Measurements from ENCODE around the gene ACIN1.

Gene ACIN1

DNA sequence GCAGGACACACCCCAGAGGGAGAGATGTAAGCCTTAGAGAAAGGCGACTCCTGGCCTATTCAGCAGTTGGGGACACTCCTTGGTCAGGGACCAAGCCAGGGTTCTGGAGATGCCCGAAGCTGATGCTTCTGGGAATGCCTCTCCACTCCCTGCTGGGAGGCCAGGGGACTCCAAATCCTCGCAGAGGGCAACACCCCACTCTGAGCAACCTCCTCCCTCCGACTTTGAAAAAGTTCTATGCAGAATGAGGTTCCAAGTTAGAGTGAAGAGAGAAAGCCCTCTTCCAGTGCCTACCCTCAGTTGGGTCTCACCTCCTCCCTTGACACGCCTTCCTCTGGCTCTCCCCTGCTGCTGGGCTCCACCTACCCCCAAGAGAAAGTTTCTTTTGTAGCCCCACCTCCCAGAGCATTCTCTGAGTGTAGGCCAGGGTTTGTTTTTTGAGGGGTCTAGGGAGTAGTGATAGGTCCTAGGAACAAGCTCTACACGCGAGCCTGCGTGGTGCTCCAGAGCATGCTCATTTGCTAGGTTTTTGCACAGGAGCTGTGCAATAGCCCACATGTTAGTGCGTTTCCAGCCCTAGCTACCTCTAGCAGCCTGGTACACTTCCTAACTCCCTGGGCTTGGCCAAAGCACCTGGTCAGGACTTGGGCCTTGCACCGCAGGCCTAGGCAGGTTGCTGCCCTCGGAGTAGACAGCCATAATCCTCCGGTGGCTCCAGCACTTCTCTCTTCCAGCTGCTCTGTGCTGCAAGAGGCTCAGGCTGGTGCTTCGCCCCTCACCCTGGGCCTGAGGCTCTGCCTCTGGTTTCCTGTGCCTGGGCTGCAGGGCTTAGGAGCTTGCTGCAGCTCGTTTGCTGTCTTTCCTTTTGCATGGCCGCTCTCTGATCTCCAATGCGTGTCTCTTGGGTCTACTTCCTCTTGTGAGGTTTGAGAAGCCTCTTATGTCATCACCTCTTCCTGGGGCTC, 24.7 kb upstream of the ACIN1 start:
- peak overlapping the region; percentile 48 for H3K4me3 Mint-ChIP-seq
- CTCF ChIA-PET = interaction anchor here (0.5 to 10.4 kb wide), 19 partner anchors 9 to 961 kb away, joined by 3 to 264 read pairs (median 9); partner anchors contain the start of genes ACIN1, C14orf119 and SLC7A8
- H3K9me3 Mint-ChIP-seq = no peaks in the 10 kb centered on the region
- peak; percentile 66 for DNase-seq
- H3K4me1 Mint-ChIP-seq = peaks cover 42% of the 10 kb centered on the region
- no peaks in the 10 kb centered on the region for H3K36me3 Mint-ChIP-seq
- H3K27me3 Mint-ChIP-seq = peaks cover 29% of the 10 kb centered on the region
- H3K27ac Mint-ChIP-seq = peak overlapping the region; percentile 98

DNA sequence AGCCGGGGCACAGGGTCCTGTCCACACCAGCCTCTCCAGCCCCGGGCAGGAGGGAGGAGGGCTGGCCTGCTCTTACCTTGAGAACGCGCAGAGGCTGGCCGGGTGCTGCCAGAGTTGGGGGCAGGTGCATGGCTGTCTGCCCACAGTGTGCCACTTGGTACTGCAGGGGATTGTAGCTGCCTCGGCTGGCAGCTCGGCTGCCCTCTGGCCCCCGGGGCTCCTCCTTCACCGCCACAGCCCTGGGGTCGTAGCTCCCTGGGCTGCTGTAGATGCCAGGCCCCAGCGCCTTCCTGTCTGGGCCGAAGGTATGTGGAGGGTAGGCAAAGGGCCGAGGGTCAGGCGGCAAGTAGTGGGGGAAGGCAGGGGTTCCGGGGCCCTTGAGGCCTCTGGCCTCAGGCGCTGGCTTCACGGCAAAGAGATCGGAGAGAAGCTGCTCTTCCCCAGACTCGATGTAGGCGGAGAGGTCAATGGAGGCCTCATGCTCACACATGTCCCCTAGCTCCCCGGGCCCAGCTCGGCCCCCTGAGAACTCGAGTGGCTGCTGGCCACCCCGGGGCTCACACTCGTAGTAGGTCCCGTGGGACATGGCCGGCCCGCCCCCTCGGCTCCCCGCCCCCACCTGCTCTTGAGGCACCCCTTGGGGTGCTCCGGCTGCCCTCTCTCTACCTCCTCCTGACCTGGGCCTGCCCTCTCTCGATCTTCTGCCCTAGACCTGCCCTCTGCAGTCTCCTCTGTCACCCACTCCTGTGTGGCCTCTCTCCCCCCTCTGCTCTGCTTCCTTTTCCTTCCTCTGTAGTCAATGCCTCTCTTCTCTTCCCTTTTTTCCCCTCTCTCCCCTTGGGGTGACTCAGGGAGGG, 23.8 kb upstream of the ACIN1 start, which contains the start of gene CEBPE:
CEBPE (minus strand) TSS at position 750 of the 857 bp plus-strand sequence; CDS start at position 586, 164 bp downstream.
- Mint-ChIP-seq H3K4me1 (peaks cover 46% of the 10 kb centered on the region), H3K4me3 (peak within 1 kb of the TSS; percentile 48), H3K27ac (peak within 1 kb of the TSS; percentile 98), H3K27me3 (peaks cover 38% of the 10 kb centered on the region), H3K36me3 (no peaks in the 10 kb centered on the region), H3K9me3 (no peaks in the 10 kb centered on the region)
- no peak for DNase-seq
- CTCF ChIA-PET = interaction anchor here (0.5 to 10.4 kb wide), 5 partner anchors 21 to 202 kb away, joined by 3 to 264 read pairs (median 5); partner anchors contain the start of genes PABPN1 and SLC7A8

DNA sequence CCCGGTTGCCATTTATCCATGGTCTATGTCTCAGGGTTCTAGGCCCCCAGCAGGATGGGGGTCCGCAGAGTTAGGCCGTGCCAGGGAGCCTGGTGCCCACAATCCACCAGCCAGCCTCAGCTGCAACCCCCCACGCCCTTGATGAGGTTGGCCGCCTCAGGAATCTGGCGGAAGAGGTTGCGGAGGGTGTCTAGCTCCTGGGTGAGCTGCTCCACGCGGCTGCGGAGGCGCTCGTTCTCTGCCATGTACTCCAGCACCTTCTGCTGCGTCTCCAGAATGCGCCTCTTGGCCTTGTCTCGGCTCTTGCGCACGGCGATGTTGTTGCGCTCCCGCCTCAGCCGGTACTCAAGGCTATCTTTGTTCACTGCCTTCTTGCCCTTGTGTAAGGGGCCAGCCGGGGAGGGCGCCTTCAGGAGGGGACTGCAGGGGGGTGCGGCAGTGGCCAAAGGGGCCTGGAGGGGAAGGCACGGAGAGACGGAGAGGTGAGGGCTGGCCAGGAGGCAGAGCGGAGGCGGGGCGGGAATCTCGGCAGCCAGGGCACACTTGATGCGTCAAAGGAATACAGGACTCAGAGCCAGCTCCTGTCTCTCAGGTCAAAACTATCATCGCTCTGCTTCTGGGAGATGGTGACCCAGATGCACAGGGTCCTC, 22.6 kb upstream of the ACIN1 start:
- Mint-ChIP-seq H3K9me3 (no peaks in the 10 kb centered on the region), H3K4me1 (peaks cover 46% of the 10 kb centered on the region), H3K27ac (no peak overlapping the region), H3K4me3 (no peak overlapping the region), H3K36me3 (no peaks in the 10 kb centered on the region), H3K27me3 (peaks cover 36% of the 10 kb centered on the region)
- CTCF ChIA-PET = interaction anchor here (1.2 to 10.4 kb wide), 2 partner anchors 68 to 204 kb away, joined by 3 to 264 read pairs; partner anchors contain the start of genes PABPN1 and SLC7A8
- no peak for DNase-seq

- no peaks in the 10 kb centered on the region for H3K9me3 Mint-ChIP-seq
- peaks cover 38% of the 10 kb centered on the region for H3K4me1 Mint-ChIP-seq
- H3K36me3 Mint-ChIP-seq = no peaks in the 10 kb centered on the region
- no peak for DNase-seq
- H3K27ac Mint-ChIP-seq = no peak overlapping the region
- H3K4me3 Mint-ChIP-seq = no peak overlapping the region
- peaks cover 27% of the 10 kb centered on the region for H3K27me3 Mint-ChIP-seq
- CTCF ChIA-PET = no interaction called here
These were observed 21.0 kb upstream of the ACIN1 start for GRCh38 chr14:23115918-23116317.

DNA sequence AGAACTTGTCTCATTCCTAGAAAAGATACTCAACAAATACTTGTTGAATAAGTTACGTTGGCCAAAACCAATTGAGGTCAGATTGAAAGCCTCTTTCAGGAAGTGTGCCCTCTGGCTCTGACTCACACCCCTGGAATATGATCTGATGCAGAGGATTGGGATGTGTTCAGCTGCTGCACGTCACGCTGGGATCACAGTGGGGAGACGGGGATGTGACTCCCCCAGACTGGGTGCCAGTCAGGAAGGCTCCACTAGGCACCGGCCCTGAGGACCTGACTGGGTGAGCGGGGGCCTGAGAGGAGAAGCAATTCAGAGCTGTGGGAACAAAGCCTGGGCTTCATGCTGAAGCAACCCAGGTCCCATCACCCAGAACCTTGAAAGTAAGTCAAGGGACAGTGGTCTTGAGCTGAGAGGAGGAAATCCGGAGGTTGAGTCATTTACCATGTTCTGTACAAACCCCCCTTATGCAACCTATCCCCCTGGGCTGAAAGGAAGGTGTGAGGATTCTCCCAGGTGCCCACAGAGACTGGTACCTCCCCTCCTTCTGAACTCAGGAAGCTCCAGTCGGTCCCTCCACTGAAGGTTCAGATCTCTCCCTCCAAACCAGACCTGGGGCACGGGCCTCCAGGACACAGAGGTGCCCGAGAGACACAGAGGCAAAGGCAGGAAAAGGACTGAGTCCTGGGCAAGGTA, 20.2 kb upstream of the ACIN1 start:
- Mint-ChIP-seq H3K4me3 (no peak overlapping the region), H3K27me3 (peaks cover 27% of the 10 kb centered on the region), H3K36me3 (no peaks in the 10 kb centered on the region), H3K4me1 (peaks cover 31% of the 10 kb centered on the region), H3K27ac (no peak overlapping the region), H3K9me3 (no peaks in the 10 kb centered on the region)
- CTCF ChIA-PET = no interaction called here
- DNase-seq = no peak

GRCh38 chr14:23114669-23115038, 19.7 kb upstream of the ACIN1 start:
- Mint-ChIP-seq H3K27ac (no peak overlapping the region), H3K27me3 (peaks cover 27% of the 10 kb centered on the region), H3K36me3 (no peaks in the 10 kb centered on the region), H3K4me3 (no peak overlapping the region), H3K9me3 (no peaks in the 10 kb centered on the region), H3K4me1 (peaks cover 26% of the 10 kb centered on the region)
- no peak for DNase-seq
- CTCF ChIA-PET = no interaction called here

DNA sequence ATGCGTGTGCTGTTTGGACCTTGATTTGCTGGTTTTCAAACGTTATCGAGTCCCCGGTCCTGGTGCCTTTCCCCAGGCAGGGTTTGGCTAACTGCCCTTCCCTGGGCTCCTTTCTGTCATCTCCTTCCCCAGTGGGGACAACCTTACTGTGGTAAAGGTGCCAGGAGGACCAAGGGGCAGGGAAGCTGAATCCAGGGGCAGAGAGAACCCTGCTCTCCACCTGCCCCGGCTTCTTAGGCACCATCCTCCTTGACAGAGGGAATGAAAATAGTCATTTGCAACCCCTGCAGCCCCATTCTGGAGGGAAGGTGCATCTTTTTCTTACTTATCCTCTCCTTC, 19.2 kb upstream of the ACIN1 start:
- H3K4me1 Mint-ChIP-seq = peaks cover 20% of the 10 kb centered on the region
- CTCF ChIA-PET = interaction anchor here (0.6 to 2.3 kb wide), 2 partner anchors 73 to 81 kb away, joined by 3 to 5 read pairs; no protein-coding TSS in a partner anchor

GRCh38 chr14:23113431-23114119, 18.6 kb upstream of the ACIN1 start:
- DNase-seq = no peak
- H3K36me3 Mint-ChIP-seq = no peaks in the 10 kb centered on the region
- H3K27me3 Mint-ChIP-seq = peaks cover 27% of the 10 kb centered on the region
- no peaks in the 10 kb centered on the region for H3K9me3 Mint-ChIP-seq
- H3K27ac Mint-ChIP-seq = no peak overlapping the region
- no peak overlapping the region for H3K4me3 Mint-ChIP-seq
- peaks cover 16% of the 10 kb centered on the region for H3K4me1 Mint-ChIP-seq
- CTCF ChIA-PET = interaction anchor here (0.6 to 5.3 kb wide), 4 partner anchors 7 to 81 kb away, joined by 3 to 31 read pairs (median 5); no protein-coding TSS in a partner anchor

More for the DNA sequence above, 19.2 kb upstream of the ACIN1 start:
- H3K27me3 Mint-ChIP-seq = peaks cover 27% of the 10 kb centered on the region
- no peaks in the 10 kb centered on the region for H3K9me3 Mint-ChIP-seq
- H3K36me3 Mint-ChIP-seq = no peaks in the 10 kb centered on the region
- no peak for DNase-seq
- no peak overlapping the region for H3K4me3 Mint-ChIP-seq
- H3K27ac Mint-ChIP-seq = no peak overlapping the region

- no peak overlapping the region for H3K4me3 Mint-ChIP-seq
- no peak overlapping the region for H3K27ac Mint-ChIP-seq
- no peaks in the 10 kb centered on the region for H3K9me3 Mint-ChIP-seq
- DNase-seq = no peak
- no peaks in the 10 kb centered on the region for H3K36me3 Mint-ChIP-seq
- CTCF ChIA-PET = interaction anchor here (0.7 to 5.3 kb wide), 4 partner anchors 8 to 74 kb away, joined by 3 to 31 read pairs (median 5); no protein-coding TSS in a partner anchor
- H3K4me1 Mint-ChIP-seq = peaks cover 10% of the 10 kb centered on the region
- peaks cover 27% of the 10 kb centered on the region for H3K27me3 Mint-ChIP-seq
These were observed 17.6 kb upstream of the ACIN1 start for GRCh38 chr14:23112359-23113178.

- no peak for DNase-seq
- CTCF ChIA-PET = interaction anchor here (0.6 to 5.3 kb wide), 6 partner anchors 10 to 725 kb away, joined by 3 to 31 read pairs (median 14); no protein-coding TSS in a partner anchor
- Mint-ChIP-seq H3K4me1 (peaks cover 11% of the 10 kb centered on the region), H3K36me3 (no peaks in the 10 kb centered on the region), H3K27me3 (peaks cover 23% of the 10 kb centered on the region), H3K4me3 (no peak overlapping the region), H3K9me3 (no peaks in the 10 kb centered on the region), H3K27ac (no peak overlapping the region)
These were observed 15.8 kb upstream of the ACIN1 start for GRCh38 chr14:23110579-23111365.

- no peaks in the 10 kb centered on the region for H3K36me3 Mint-ChIP-seq
- H3K4me1 Mint-ChIP-seq = peaks cover 7% of the 10 kb centered on the region
- H3K4me3 Mint-ChIP-seq = no peak overlapping the region
- H3K27ac Mint-ChIP-seq = no peak overlapping the region
- DNase-seq = no peak
- H3K9me3 Mint-ChIP-seq = no peaks in the 10 kb centered on the region
- H3K27me3 Mint-ChIP-seq = peaks cover 15% of the 10 kb centered on the region
- CTCF ChIA-PET = interaction anchor here (1.4 to 5.3 kb wide), 7 partner anchors 11 to 123 kb away, joined by 3 to 31 read pairs (median 5); partner anchors contain the start of genes ACIN1 and C14orf119
These were observed 14.8 kb upstream of the ACIN1 start for GRCh38 chr14:23109769-23110168.
